Measurements from ENCODE around the gene CCL21.
"Not testable (repeated sequence)": the region's sequence is repeated elsewhere in the genome, so short reads cannot be mapped to it uniquely, and the experiment has no call there.

CCL21 gene

DNA sequence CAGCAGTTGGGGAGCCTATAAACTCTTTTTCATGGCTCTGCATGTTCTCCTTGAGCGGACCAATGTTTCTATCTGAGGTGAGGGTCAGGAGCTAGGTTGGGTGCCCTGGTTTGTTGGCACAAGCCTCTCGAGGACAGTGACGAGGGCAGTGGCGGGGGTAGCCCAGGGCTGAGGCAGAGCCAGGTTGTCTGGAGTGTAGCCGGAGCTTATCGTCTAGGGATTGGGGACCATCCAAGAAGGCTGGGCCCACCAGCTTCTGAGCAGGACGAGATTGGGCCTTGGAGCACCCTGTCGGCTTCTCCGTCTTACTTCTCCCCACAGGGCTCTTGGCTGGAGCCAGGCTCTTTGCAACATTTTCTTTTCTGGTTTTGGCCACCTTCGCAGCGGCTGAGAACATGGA, 13.2 kb upstream of the CCL21 start:
- DNase-seq, result no peak
- Histone ChIP-seq H3K27ac (no peak overlapping the region), H3K4me1 (no peaks in the 10 kb centered on the region), H3K4me3 (no peak overlapping the region), H3K9me3 (no peaks in the 10 kb centered on the region), H3K36me3 (no peaks in the 10 kb centered on the region), H3K27me3 (no peaks in the 10 kb centered on the region)
- no peak for TF ChIP-seq CTCF (IDR thresholded peaks at IDR 0.05)
- intact Hi-C loops (cut with DNase I; ENCODE audit: low total_unique reads), result no loop called here

DNA sequence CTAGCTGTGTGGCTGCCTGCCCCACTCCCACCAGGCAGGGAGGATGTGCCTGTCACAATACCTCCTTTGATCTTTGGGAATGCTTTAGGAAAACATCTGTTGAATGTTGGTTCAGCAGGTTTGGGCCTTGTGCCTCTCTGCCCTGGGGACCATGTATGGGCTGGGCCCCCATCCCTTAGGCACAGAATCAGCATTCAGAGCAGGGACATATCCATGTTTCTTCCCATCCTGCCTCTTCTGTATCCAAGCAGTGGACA, 9.8 kb upstream of the CCL21 start:
- H3K36me3 ChIP-seq; DNase-seq; intact Hi-C loops (cut with DNase I; ENCODE audit: low total_unique reads); H3K27me3 ChIP-seq; H3K4me3 ChIP-seq; H3K4me1 ChIP-seq; H3K9me3 ChIP-seq; H3K27ac ChIP-seq: not testable (repeated sequence)

- Histone ChIP-seq H3K36me3 (no peaks in the 10 kb centered on the region), H3K27ac (no peak overlapping the region), H3K9me3 (no peaks in the 10 kb centered on the region), H3K27me3 (no peaks in the 10 kb centered on the region), H3K4me3 (no peak overlapping the region), H3K4me1 (no peaks in the 10 kb centered on the region)
- DNase-seq, result no peak
- no peak for TF ChIP-seq CTCF (IDR thresholded peaks at IDR 0.05)
- intact Hi-C loops (cut with DNase I; ENCODE audit: low total_unique reads), result no loop called here
Observed at GRCh38 chr9:34719021-34719768, 9.3 kb upstream of the CCL21 start.

DNA sequence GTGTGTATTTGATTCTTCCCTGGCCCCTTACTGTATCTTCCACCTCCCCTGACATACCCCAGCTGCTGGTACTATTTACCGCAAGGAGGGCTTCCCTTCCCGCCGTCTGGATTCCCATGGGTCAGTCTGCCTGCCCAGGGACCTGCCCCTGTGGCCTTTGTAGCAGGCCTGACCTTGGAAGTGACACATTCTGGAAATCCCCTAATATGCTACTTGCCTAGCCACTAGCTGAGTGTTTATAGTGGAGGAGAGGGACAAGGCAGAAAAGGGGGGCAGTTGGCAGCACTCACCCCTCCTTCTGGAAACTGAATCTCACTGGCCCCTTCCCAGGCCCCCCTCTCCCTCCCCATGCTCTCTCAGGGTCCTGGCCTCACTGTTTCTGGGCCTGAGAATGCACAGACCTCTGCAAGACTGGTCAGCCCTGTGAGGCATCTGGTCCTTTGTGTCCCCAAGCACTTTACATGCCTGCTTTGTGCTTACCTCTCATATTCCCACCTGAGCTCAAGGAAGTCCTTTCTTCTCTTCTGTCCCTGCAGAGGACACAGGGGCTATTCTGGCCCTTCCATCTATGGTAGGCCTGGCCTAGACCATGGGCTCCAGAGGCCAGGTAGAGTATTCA, 8.2 kb upstream of the CCL21 start:
- no peak for TF ChIP-seq CTCF (IDR thresholded peaks at IDR 0.05)
- H3K9me3 ChIP-seq, result no peaks in the 10 kb centered on the region
- DNase-seq, result no peak
- intact Hi-C loops (cut with DNase I; ENCODE audit: low total_unique reads), result no loop called here
- no peaks in the 10 kb centered on the region for H3K36me3 ChIP-seq
- H3K27me3 ChIP-seq, result no peaks in the 10 kb centered on the region
- H3K4me1 ChIP-seq, result no peaks in the 10 kb centered on the region
- H3K27ac ChIP-seq, result no peak overlapping the region
- H3K4me3 ChIP-seq, result no peak overlapping the region

DNA sequence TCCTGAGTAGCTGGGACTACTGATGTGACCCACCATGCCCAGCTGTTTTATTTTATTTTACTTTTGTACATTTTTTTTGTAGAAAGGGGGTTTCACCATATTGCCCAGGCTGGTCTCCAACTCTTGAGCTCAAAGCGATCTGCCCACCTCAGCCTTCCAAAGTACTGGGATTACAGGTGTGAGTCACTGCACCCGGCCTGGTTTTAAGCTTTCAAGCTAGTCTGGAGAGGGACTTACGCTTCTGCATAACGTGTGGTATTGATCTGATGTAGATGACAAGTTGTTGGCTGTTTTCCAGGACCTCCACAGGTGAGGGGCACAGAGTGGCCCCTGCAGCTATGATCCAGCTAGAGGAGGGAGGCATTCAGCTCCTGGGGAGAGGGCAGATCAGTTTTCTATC, 6.8 kb upstream of the CCL21 start:
- Histone ChIP-seq H3K4me3 (no peak overlapping the region), H3K36me3 (no peaks in the 10 kb centered on the region), H3K4me1 (no peaks in the 10 kb centered on the region), H3K9me3 (no peaks in the 10 kb centered on the region), H3K27me3 (no peaks in the 10 kb centered on the region), H3K27ac (no peak overlapping the region)
- TF ChIP-seq CTCF (IDR thresholded peaks at IDR 0.05), result no peak
- no peak for DNase-seq
- intact Hi-C loops (cut with DNase I; ENCODE audit: low total_unique reads), result no loop called here

DNA sequence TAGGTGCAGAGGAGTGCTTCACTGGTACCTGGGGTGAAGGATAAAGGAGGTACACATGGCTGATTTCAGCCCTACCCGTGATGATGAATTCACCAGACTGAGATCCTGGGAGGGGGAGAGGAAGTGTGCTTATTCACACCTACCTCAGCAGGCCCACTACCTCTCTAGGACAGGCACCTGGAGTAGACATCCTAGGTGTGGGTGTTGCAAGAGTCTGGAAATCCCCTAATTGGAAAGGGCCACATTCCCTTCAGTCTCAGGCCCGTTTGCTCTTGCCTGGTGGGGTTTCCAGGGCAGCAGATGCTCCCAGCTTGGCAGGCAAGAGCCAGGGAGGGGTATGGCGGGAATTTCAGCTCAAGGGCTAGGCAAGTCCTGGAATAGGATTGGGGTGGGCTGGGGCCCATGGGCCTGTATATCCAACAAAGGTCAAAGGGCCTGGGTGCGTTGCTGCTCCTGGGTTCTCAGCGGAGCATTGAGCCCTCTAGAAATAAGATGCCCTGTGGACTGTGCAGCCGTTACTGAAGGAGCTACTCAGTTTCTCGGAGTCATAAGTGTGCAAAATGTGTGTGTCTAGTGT, 5.8 kb upstream of the CCL21 start:
- intact Hi-C loops (cut with DNase I; ENCODE audit: low total_unique reads), result no loop called here
- Histone ChIP-seq H3K4me3 (no peak overlapping the region), H3K9me3 (no peaks in the 10 kb centered on the region), H3K36me3 (no peaks in the 10 kb centered on the region), H3K4me1 (no peaks in the 10 kb centered on the region), H3K27ac (no peak overlapping the region), H3K27me3 (no peaks in the 10 kb centered on the region)
- TF ChIP-seq CTCF (IDR thresholded peaks at IDR 0.05), result no peak
- DNase-seq, result no peak

All from tibial artery (tissue), 4 donors.